Colonic mucosa (tissue), 4 donors: ENCODE results near the gene CNPY2. TPM values are rescaled to one million over a fixed set of nuclear protein-coding genes. Genes with fewer than 3 reads are reported as not detected.

ENCODE experiments used
- DNase-seq: peaks from one replicate; pipeline ENCODE4 v3.0.0-alpha.2; 2020
- H3K27ac ChIP-seq: fragments of 200-600 bp; one replicate; pipeline ENCODE4 v1.8.0; 2021
- H3K27me3 ChIP-seq: fragments of 200-600 bp; one replicate; pipeline ENCODE4 v1.8.0; 2021
- H3K36me3 ChIP-seq: fragments of 200-600 bp; one replicate; pipeline ENCODE4 v1.8.0; 2021
- H3K4me1 ChIP-seq: fragments of 200-600 bp; one replicate; pipeline ENCODE4 v1.8.0; 2021; ENCODE audit warnings: mild to moderate bottlenecking
- H3K4me3 ChIP-seq: fragments of 200-600 bp; one replicate; pipeline ENCODE4 v1.8.0; 2021
- H3K9ac ChIP-seq, 2 donors: one replicate each; pipeline ENCODE4 v1.7.0; 2013; ENCODE audit warnings: control low read depth in 2 of 2, low read depth in 2 of 2, low read length in 2 of 2
- H3K9me3 ChIP-seq: fragments of 200-600 bp; one replicate; pipeline ENCODE4 v1.8.0; 2021
- intact Hi-C: fragments of 100-400 bp; cut with DNase I; formaldehyde crosslinking; loops from one replicate; pipeline ENCODE4 v1.14.1; 2022
- total RNA-seq, 2 donors: library from RNA; stranded (reverse); fragmentation: NEBNext Ultra II Directional in 1 of 2; extraction: Animal tissue kit (Norgen Biotek cat#: 25700) in 1 of 2; gene quantifications; one replicate each; pipeline ENCODE4 v1.2.1, GENCODE V29; 2021
- TF ChIP-seq, protein P1 (sequence below): fragments of 200-600 bp; IDR thresholded peaks from one replicate; pipeline ENCODE4 v1.8.0; 2022; ENCODE audit warnings: antibody characterized with exemption, mild to moderate bottlenecking
- donor health status: healthy.
- donor health status: DM: no; HTN: no; CAD: no.
- donor health status: DM: no; HTN: no; CAD: no.

CNPY2 gene
- total RNA-seq, 2 donors from 2014 or later, result 76.8 to 144 TPM

DNA sequence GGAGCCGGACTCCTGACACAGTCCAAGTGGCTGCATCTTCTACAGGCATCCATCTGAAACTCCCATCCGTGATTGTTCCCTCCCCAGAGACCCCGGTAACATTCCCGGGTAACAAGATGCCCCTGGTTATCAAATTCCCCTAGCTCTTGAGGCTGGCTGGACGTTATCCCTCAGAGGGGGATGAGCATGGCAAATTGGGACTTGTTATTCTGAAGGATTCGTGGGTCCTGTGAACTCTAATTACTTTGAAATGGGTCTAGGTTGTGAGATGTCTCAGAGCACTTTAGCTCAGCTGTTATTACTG lies 18.7 kb upstream of the CNPY2 start:
- TF ChIP-seq, protein P1, sequence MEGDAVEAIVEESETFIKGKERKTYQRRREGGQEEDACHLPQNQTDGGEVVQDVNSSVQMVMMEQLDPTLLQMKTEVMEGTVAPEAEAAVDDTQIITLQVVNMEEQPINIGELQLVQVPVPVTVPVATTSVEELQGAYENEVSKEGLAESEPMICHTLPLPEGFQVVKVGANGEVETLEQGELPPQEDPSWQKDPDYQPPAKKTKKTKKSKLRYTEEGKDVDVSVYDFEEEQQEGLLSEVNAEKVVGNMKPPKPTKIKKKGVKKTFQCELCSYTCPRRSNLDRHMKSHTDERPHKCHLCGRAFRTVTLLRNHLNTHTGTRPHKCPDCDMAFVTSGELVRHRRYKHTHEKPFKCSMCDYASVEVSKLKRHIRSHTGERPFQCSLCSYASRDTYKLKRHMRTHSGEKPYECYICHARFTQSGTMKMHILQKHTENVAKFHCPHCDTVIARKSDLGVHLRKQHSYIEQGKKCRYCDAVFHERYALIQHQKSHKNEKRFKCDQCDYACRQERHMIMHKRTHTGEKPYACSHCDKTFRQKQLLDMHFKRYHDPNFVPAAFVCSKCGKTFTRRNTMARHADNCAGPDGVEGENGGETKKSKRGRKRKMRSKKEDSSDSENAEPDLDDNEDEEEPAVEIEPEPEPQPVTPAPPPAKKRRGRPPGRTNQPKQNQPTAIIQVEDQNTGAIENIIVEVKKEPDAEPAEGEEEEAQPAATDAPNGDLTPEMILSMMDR, result no peak
- Histone ChIP-seq H3K27ac (peak overlapping the region; percentile 91), H3K36me3 (no peaks in the 10 kb centered on the region), H3K4me1 (peaks cover 3% of the 10 kb centered on the region), H3K9ac (peak overlapping the region; percentile 85 to 88), H3K9me3 (no peaks in the 10 kb centered on the region), H3K27me3 (no peaks in the 10 kb centered on the region), H3K4me3 (peak overlapping the region; percentile 62)
- intact Hi-C loops, result no loop called here
- no peak for DNase-seq

DNA sequence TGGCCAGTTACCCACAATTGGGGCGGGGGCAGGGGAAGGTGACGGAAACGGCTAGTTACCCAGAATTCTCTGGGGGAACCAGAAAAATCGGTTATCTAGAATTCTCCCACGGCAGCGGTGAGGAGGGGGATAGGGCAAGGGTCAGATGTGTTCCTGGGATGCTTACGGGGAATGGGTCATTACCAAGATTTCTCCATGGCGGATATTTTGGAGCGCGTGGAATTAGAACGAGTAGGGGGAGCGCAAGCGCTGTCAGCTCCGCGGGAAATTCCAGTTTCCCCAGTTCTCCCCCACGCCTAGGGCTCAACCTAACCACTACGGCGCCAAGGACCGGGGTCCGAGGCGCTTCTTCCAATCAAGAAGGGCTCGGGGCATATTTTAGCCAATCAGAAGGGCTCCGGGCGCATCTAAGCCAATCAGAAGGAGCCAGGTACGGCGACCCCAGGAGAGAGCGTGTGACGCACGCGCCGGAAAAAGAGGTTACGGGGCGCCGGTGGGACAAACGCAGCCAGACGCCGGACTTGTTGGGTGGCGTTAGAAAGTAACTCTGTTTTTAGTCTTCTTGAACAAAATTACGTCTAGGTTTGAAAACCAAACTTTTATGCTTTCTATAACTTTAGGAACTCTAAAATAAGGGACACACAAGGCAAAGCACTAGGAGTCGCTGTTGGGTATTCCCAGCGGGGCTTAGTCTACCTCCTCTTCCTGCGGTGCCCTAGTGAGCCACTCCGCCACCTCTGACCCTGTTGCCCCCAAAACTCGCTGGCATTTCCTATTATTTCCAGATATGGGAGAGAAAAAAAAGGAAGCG lies 18.1 kb upstream of the CNPY2 start, which contains the start of gene PAN2:
TSS of gene PAN2 (minus strand) at position 322 of the 811 bp plus-strand sequence. CDS start 906 bp downstream, outside the sequence.
- no peaks in the 10 kb centered on the region for H3K9me3 ChIP-seq
- H3K9ac ChIP-seq, result peak within 1 kb of the TSS; percentile 85 to 88
- H3K27ac ChIP-seq, result peak within 1 kb of the TSS; percentile 91
- TF ChIP-seq, protein P1, result no peak
- peaks cover 3% of the 10 kb centered on the region for H3K4me1 ChIP-seq
- intact Hi-C loops, result no loop called here
- DNase-seq, result peak; percentile 96
- H3K36me3 ChIP-seq, result no peaks in the 10 kb centered on the region
- no peaks in the 10 kb centered on the region for H3K27me3 ChIP-seq
- peak within 1 kb of the TSS; percentile 62 for H3K4me3 ChIP-seq

DNA sequence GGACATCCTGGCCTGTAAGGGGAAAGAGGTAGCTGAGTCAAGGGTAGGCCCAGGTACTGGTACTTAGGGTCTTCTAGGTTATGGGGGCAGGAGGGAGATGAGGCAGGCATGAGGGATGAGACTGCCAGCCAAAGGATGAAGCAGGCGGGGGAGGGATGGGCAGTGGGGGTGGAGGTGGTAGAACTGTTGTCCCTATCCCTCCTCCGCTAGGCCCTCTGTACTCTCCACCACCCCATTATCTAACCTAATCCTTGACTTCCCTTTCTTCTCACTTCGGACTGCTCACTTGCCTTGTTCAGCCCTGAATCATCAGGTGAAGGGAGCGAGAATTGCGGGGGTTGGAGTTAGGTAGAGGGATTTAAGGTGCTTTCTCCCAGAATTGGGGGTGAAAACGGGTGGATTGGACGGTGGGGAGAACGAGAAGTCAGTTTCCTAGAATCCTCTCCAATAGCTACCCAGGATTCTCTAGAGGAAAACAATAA lies 17.4 kb upstream of the CNPY2 start:
- H3K4me1 ChIP-seq, result peaks cover 3% of the 10 kb centered on the region
- intact Hi-C loops, result no loop called here
- H3K36me3 ChIP-seq, result no peaks in the 10 kb centered on the region
- H3K4me3 ChIP-seq, result peak overlapping the region; percentile 62
- H3K9me3 ChIP-seq, result no peaks in the 10 kb centered on the region
- DNase-seq, result no peak
- peak overlapping the region; percentile 61 to 88 for H3K9ac ChIP-seq
- no peaks in the 10 kb centered on the region for H3K27me3 ChIP-seq
- TF ChIP-seq, protein P1, result no peak
- peak overlapping the region; percentile 91 for H3K27ac ChIP-seq

DNA sequence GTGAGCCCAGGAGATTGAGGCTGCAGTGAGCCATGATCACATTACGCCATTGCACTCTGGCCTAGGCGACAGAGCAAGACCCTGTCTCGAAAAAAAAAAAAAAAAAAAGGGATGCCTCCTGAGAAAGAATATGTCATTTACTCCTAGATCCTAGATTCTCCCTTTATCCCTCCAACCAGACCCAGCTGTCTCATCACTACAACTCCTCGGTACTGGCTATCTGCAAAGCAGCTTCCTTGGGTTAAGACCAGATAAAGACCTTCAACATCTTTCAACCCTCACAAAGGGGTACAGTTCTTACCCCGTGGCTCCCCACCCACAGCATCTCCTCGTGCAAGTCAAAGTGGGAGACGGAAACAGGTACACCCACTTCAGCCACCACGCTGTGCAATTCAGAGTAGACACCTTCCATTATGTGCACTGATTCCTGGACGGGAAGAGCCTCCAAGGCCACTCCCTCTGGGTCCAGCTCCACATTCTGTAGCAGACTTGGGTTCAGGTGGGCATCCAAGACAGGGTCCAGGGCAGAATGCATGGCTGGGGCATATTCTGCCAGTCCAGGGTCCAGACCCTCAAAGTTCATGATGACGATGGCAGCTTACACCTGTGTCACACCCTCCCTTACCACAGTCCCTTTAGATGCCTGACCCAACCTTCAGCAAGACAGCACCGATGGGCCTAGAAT lies 16.9 kb upstream of the CNPY2 start:
- intact Hi-C loops, result no loop called here

DNA sequence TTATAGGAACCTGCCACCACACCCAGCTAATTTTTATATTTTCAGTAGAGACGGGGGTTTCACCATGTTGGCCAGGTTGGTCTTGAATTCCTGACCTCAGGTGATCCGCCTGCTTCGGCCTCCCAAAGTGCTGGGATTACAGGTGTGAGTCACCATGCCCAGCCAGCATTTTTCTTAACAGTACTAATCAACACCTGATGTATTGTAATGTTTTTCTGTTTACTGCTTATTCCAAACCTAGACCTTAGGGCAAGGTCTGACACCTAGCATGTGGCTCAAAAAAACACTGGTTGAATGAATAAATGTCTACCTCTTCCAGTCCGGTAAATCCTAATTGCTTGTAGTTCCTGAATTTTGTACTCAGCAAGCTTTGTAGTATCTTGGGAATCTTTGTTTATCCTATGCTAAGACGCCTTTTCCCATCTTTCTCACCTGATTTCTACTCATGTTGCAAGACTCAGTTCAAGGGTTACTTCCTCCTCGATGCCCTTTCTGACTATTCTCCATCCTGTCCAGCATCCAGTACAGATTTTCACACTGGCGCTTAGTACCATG lies 15.2 kb upstream of the CNPY2 start:
- H3K4me1 ChIP-seq, result peaks cover 3% of the 10 kb centered on the region
- no peak for DNase-seq
- H3K27ac ChIP-seq, result no peak overlapping the region
- H3K27me3 ChIP-seq, result no peaks in the 10 kb centered on the region
- H3K36me3 ChIP-seq, result peaks cover 6% of the 10 kb centered on the region
- H3K9me3 ChIP-seq, result no peaks in the 10 kb centered on the region
- H3K4me3 ChIP-seq, result no peak overlapping the region
- intact Hi-C loops, result no loop called here
- TF ChIP-seq, protein P1, result no peak
- H3K9ac ChIP-seq, result no peak overlapping the region

More for the DNA sequence above, 16.9 kb upstream of the CNPY2 start:
- TF ChIP-seq, protein P1, result no peak
- H3K27me3 ChIP-seq, result no peaks in the 10 kb centered on the region
- H3K9ac ChIP-seq, result peak overlapping the region; percentile 61 to 88
- H3K9me3 ChIP-seq, result no peaks in the 10 kb centered on the region
- peaks cover 3% of the 10 kb centered on the region for H3K4me1 ChIP-seq
- peak overlapping the region; percentile 62 for H3K4me3 ChIP-seq
- no peaks in the 10 kb centered on the region for H3K36me3 ChIP-seq
- peak overlapping the region; percentile 91 for H3K27ac ChIP-seq
- no peak for DNase-seq
